Lower leg skin (tissue), 3 donors: ENCODE measurements around the gene AKTIP.

Source experiments
- POLR2A ChIP-seq, 2 donors: fragments of 450-650 bp; IDR thresholded peaks; one replicate each; pipeline ENCODE4 v1.6.1; 2016 to 2017; ENCODE audit warnings: antibody characterized with exemption in 2 of 2, mild to moderate bottlenecking in 1 of 2, moderate library complexity in 1 of 2
- TF ChIP-seq, protein P1 (sequence below), 3 donors: fragments of 450-650 bp; IDR thresholded peaks; one replicate each; pipeline ENCODE4 v1.5.1; 2016; ENCODE audit warnings: antibody characterized with exemption in 3 of 3, mild to moderate bottlenecking in 3 of 3, moderate library complexity in 2 of 3

- TF ChIP-seq, protein P1, sequence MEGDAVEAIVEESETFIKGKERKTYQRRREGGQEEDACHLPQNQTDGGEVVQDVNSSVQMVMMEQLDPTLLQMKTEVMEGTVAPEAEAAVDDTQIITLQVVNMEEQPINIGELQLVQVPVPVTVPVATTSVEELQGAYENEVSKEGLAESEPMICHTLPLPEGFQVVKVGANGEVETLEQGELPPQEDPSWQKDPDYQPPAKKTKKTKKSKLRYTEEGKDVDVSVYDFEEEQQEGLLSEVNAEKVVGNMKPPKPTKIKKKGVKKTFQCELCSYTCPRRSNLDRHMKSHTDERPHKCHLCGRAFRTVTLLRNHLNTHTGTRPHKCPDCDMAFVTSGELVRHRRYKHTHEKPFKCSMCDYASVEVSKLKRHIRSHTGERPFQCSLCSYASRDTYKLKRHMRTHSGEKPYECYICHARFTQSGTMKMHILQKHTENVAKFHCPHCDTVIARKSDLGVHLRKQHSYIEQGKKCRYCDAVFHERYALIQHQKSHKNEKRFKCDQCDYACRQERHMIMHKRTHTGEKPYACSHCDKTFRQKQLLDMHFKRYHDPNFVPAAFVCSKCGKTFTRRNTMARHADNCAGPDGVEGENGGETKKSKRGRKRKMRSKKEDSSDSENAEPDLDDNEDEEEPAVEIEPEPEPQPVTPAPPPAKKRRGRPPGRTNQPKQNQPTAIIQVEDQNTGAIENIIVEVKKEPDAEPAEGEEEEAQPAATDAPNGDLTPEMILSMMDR (IDR thresholded peaks at IDR 0.05) = no peak
- TF ChIP-seq POLR2A (IDR thresholded peaks at IDR 0.05) = no peak
These were observed 47.1 kb upstream of the AKTIP start for GRCh38 chr16:53549970-53550690.
